DOHH2 (cell line): ENCODE measurements around the gene ANXA9.

Source experiments
- CTCF ChIP-seq: fragments of 200-600 bp; sonication (generic); IDR thresholded peaks from one replicate; pipeline ENCODE4 v1.5.1; 2014; ENCODE audit warnings: antibody characterized with exemption, mild to moderate bottlenecking, low read depth, low read length; ENCODE audit not compliant: poor library complexity, severe bottlenecking
- EZH2phosphoT487 ChIP-seq: fragments of 200-600 bp; sonication (generic); IDR thresholded peaks from 2 replicates; pipeline ENCODE4 v1.6.1; 2017; ENCODE audit warnings: borderline replicate concordance, mild to moderate bottlenecking, antibody characterized with exemption, low read length, moderate library complexity, mixed read lengths

- TF ChIP-seq CTCF (no peak), EZH2phosphoT487 (no peak)
Measured at GRCh38 chr1:151002051-151002450, 20.0 kb downstream of the ANXA9 start.
